NB4 (cell line): ENCODE results near the gene RGS6.

Source experiments
- CTCF ChIP-seq: IDR thresholded peaks from one replicate; pipeline ENCODE4 v1.5.1; 2012; ENCODE audit warnings: low read depth, low read length
- MAX ChIP-seq: IDR thresholded peaks from 2 replicates; pipeline ENCODE4 v1.6.1; 2011; ENCODE audit warnings: low read depth, low read length
- MYC ChIP-seq: IDR thresholded peaks from 2 replicates; pipeline ENCODE4 v1.6.1; 2011; ENCODE audit warnings: low read depth, low read length
- POLR2A ChIP-seq: IDR thresholded peaks from 2 replicates; pipeline ENCODE4 v1.6.1; 2011; ENCODE audit warnings: mild to moderate bottlenecking; ENCODE audit not compliant: insufficient read length; ENCODE audit errors: extremely low read depth

GRCh38 chr14:72177251-72177650, 245.0 kb downstream of the RGS6 start:
- TF ChIP-seq CTCF (no peak), POLR2A (no peak), MAX (no peak), MYC (no peak)
